ENCODE data around the gene CDC20.

GRCh38 chr1:43337588-43337987 is 21.2 kb upstream of the CDC20 start, which contains the start of gene MPL:
- TF ChIP-seq, protein P1, sequence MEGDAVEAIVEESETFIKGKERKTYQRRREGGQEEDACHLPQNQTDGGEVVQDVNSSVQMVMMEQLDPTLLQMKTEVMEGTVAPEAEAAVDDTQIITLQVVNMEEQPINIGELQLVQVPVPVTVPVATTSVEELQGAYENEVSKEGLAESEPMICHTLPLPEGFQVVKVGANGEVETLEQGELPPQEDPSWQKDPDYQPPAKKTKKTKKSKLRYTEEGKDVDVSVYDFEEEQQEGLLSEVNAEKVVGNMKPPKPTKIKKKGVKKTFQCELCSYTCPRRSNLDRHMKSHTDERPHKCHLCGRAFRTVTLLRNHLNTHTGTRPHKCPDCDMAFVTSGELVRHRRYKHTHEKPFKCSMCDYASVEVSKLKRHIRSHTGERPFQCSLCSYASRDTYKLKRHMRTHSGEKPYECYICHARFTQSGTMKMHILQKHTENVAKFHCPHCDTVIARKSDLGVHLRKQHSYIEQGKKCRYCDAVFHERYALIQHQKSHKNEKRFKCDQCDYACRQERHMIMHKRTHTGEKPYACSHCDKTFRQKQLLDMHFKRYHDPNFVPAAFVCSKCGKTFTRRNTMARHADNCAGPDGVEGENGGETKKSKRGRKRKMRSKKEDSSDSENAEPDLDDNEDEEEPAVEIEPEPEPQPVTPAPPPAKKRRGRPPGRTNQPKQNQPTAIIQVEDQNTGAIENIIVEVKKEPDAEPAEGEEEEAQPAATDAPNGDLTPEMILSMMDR (IDR thresholded peaks at IDR 0.05), result no peak
- no peak for TF ChIP-seq POLR2AphosphoS5 (IDR thresholded peaks at IDR 0.05)
- no peak for TF ChIP-seq POLR2A (IDR thresholded peaks at IDR 0.05)

Measured in prostate gland (tissue), 2 donors.